Psoas muscle (tissue), 8 donors: ENCODE data around the gene DTNBP1. TPM values are rescaled to one million over a fixed set of nuclear protein-coding genes. Genes with fewer than 3 reads are reported as not detected.
"Not testable (repeated sequence)": the region's sequence is repeated elsewhere in the genome, so short reads cannot be mapped to it uniquely, and the experiment has no call there.

Experiments used
- ATAC-seq, 4 donors: fragments of 200-7000 bp; cut with Tn5 transposase; one replicate each; pipeline ENCODE4 v1.9.1; 2020; ENCODE audit warnings: moderate library complexity in 3 of 4, mild to moderate bottlenecking in 2 of 4
- DNase-seq, 2 donors: peaks; one replicate each; pipeline ENCODE4 v3.0.0-alpha.2; 2020
- H3K27ac ChIP-seq: fragments of 200-600 bp; one replicate; pipeline ENCODE4 v1.8.0; 2022
- H3K27me3 ChIP-seq, 3 donors: fragments of 200-600 bp in 1 of 3; one replicate each; pipeline versions ENCODE4 v1.6.1 to v1.8.0; 2013 to 2022; ENCODE audit warnings: low read length in 2 of 3, mild to moderate bottlenecking in 2 of 3, moderate library complexity in 1 of 3; ENCODE audit not compliant: insufficient read depth in 3 of 3
- H3K36me3 ChIP-seq, 2 donors: fragments of 200-600 bp in 1 of 2; one replicate each; pipeline versions ENCODE4 v1.6.1 to v1.8.0; 2013 to 2022; ENCODE audit warnings: low read depth in 1 of 2, mild to moderate bottlenecking in 1 of 2, moderate library complexity in 1 of 2; ENCODE audit not compliant: insufficient read depth in 1 of 2
- H3K4me1 ChIP-seq: fragments of 200-600 bp; one replicate; pipeline ENCODE4 v1.8.0; 2022
- H3K4me3 ChIP-seq: fragments of 200-600 bp; one replicate; pipeline ENCODE4 v1.8.0; 2022; ENCODE audit warnings: mild to moderate bottlenecking
- H3K9me3 ChIP-seq: fragments of 200-600 bp; one replicate; pipeline ENCODE4 v1.8.0; 2022
- WGBS, 3 donors: extraction: QIAGEN DNeasy Blood & Tissue Kit; methylation state at CpG; one replicate each; pipeline versions ENCODE4 v1.1.6 to v1.1.7; 2013; 5-methylcytosine and 5-hydroxymethylcytosine counted together
- intact Hi-C, 2 donors: fragments of 100-400 bp; cut with DNase I; formaldehyde crosslinking; loops; one replicate each; pipeline versions ENCODE4 v1.11.0 to v1.14.2; 2022
- polyA plus RNA-seq, 3 donors: library from polyadenylated mRNA; stranded (reverse); fragments of 200-250 nt; gene quantifications; one replicate each; pipeline ENCODE4 v1.2.3, GENCODE V29; 2013
- total RNA-seq, 4 donors: library from RNA; stranded (reverse); fragmentation: NEBNext Ultra II Directional in 2 of 4; extraction: Animal tissue kit (Norgen Biotek cat#: 25700) in 2 of 4; gene quantifications; one replicate each; pipeline versions ENCODE4 v1.2.1 to v1.2.4, GENCODE V29; 2021 to 2023
- TF ChIP-seq, protein P1 (sequence below): fragments of 200-600 bp; IDR thresholded peaks from one replicate; pipeline ENCODE4 v1.8.0; 2022; ENCODE audit warnings: antibody characterized with exemption
- donor health status: healthy with polysubstance abuse.
- donor health status: DM: no; HTN: no; CAD: no; lungs with moderate emphysema.
- donor health status: Bipolar disorder and iron deficiency.
- donor health status: healthy.
- donor health status: DM: yes; HTN: yes; CAD: no.
- donor health status: DM: no; HTN: no; CAD: no.
- donor health status: DM: no; HTN: no; CAD: no.
- donor health status: DM: yes; HTN: yes; CAD: no.

The DTNBP1 gene
- total and polyA plus RNA-seq, 7 donors: 8.0 to 22.0 (median 15.0) TPM

GRCh38 chr6:15546591-15546990 is 116.2 kb downstream of the DTNBP1 start:
- no peak overlapping the region for H3K27ac ChIP-seq
- no peaks in the 10 kb centered on the region for H3K9me3 ChIP-seq
- TF ChIP-seq, protein P1, sequence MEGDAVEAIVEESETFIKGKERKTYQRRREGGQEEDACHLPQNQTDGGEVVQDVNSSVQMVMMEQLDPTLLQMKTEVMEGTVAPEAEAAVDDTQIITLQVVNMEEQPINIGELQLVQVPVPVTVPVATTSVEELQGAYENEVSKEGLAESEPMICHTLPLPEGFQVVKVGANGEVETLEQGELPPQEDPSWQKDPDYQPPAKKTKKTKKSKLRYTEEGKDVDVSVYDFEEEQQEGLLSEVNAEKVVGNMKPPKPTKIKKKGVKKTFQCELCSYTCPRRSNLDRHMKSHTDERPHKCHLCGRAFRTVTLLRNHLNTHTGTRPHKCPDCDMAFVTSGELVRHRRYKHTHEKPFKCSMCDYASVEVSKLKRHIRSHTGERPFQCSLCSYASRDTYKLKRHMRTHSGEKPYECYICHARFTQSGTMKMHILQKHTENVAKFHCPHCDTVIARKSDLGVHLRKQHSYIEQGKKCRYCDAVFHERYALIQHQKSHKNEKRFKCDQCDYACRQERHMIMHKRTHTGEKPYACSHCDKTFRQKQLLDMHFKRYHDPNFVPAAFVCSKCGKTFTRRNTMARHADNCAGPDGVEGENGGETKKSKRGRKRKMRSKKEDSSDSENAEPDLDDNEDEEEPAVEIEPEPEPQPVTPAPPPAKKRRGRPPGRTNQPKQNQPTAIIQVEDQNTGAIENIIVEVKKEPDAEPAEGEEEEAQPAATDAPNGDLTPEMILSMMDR: no peak
- no peak for ATAC-seq
- H3K4me3 ChIP-seq: no peak overlapping the region
- H3K4me1 ChIP-seq: peaks cover 7% of the 10 kb centered on the region
- no peaks in the 10 kb centered on the region for H3K36me3 ChIP-seq
- DNase-seq: no peak
- intact Hi-C loops: no loop called here
- H3K27me3 ChIP-seq: no peaks in the 10 kb centered on the region
- 95 to 98% (median 97%) methylated on average over 5 of the region's 5 CpGs for WGBS, 3 donors

DNA sequence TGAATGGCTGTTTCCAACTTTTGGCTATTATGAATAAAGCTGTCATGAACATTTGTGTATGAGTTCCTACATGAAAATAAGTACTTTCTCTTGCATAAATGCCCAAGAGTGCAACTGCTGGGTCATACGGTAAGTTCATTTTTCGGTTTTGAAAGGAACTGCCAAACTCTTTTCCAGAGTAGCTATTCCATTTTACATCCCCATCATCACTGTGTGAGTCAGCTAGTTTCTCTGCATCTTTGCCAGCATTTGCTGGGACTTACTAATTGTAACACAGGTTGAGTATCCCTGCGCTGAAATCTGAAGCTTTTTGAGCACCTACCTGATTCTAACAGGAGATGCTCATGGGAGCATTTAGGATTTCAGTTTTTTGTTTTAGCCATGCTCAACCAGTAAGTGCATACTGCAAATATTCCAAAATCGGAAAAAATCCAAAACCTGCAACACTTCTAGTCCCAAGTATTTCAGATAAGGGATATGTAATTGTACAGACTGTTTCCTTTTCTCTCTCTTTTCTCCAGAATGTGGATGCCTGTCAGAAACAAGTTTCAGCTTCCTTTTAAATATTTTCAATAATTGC is 118.4 kb downstream of the DTNBP1 start:
- no peak for ATAC-seq
- Histone ChIP-seq H3K9me3 (no peaks in the 10 kb centered on the region), H3K36me3 (no peaks in the 10 kb centered on the region), H3K4me3 (no peak overlapping the region), H3K4me1 (no peaks in the 10 kb centered on the region), H3K27me3 (no peaks in the 10 kb centered on the region), H3K27ac (no peak overlapping the region)
- TF ChIP-seq, protein P1: no peak
- intact Hi-C loops: no loop called here
- DNase-seq: no peak
- WGBS, 3 donors: 84 to 87% (median 86%) methylated on average over 4 of the region's 4 CpGs

DNA sequence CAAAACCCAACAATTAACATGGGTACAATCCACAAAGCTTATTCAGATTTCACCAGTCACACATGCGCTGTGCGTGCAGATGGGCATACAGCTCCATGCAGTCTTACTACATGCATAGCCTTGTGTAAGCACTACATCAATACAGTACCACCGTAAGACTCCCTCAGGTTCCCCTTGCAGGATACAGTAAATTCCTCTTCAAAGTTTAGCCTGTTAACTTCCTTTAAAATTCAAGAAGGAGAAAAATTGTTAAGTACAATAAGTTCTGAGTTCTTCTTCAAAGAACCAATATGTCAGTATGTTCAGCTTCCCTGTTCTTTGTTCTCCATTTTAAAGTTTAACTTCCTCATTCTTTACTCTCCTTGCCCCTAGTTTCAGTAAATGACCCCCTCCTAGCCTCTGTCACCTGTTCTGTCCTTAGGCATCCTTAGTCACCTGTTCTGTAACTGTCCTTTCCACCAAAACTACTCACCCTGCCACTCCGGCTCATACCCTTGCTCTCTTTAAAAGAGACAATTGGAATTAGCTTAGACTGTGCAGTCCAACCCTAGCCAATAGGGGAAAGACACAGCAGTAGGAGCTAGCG is 119.4 kb downstream of the DTNBP1 start:
- H3K9me3 ChIP-seq, H3K27ac ChIP-seq, intact Hi-C loops, H3K4me3 ChIP-seq, H3K36me3 ChIP-seq, H3K27me3 ChIP-seq, H3K4me1 ChIP-seq, DNase-seq, ATAC-seq: not testable (repeated sequence)
- 96 to 99% (median 98%) methylated on average over 5 of the region's 5 CpGs for WGBS, 3 donors

GRCh38 chr6:15539722-15540270 is 123.0 kb downstream of the DTNBP1 start:
- no peak for DNase-seq
- TF ChIP-seq, protein P1: no peak
- no peak overlapping the region for H3K27ac ChIP-seq
- H3K36me3 ChIP-seq: no peaks in the 10 kb centered on the region
- no peaks in the 10 kb centered on the region for H3K27me3 ChIP-seq
- H3K4me3 ChIP-seq: no peak overlapping the region
- H3K9me3 ChIP-seq: no peaks in the 10 kb centered on the region
- intact Hi-C loops: no loop called here
- H3K4me1 ChIP-seq: peaks cover 6% of the 10 kb centered on the region
- ATAC-seq: no peak
- 85 to 93% (median 88%) methylated on average over 7 of the region's 7 CpGs for WGBS, 3 donors

- WGBS, 3 donors: 90 to 92% (median 91%) methylated on average over 9 of the region's 9 CpGs
- DNase-seq (no peak), ATAC-seq (no peak)
- Histone ChIP-seq H3K27ac (no peak overlapping the region), H3K4me3 (no peak overlapping the region), H3K27me3 (no peaks in the 10 kb centered on the region), H3K4me1 (peaks cover 6% of the 10 kb centered on the region), H3K36me3 (no peaks in the 10 kb centered on the region), H3K9me3 (no peaks in the 10 kb centered on the region)
- intact Hi-C loops: no loop called here
- TF ChIP-seq, protein P1: no peak
Observed at GRCh38 chr6:15538766-15539495, 123.9 kb downstream of the DTNBP1 start.
